ENCODE measurements around the gene PFDN2. TPM values are rescaled to one million over a fixed set of nuclear protein-coding genes. Genes with fewer than 3 reads are reported as not detected.

Gene PFDN2
- total RNA-seq, 1 donor from 2014 or later: 132 TPM

- H3K27me3 ChIP-seq (ENCODE audit: control insufficient read depth, insufficient read depth, low read length): no peaks in the 10 kb centered on the region
- DNase-seq (ENCODE audit: low read depth): no peak
- H3K4me3 ChIP-seq (ENCODE audit: low read depth, low read length): no peak overlapping the region
- TF ChIP-seq, protein P1, sequence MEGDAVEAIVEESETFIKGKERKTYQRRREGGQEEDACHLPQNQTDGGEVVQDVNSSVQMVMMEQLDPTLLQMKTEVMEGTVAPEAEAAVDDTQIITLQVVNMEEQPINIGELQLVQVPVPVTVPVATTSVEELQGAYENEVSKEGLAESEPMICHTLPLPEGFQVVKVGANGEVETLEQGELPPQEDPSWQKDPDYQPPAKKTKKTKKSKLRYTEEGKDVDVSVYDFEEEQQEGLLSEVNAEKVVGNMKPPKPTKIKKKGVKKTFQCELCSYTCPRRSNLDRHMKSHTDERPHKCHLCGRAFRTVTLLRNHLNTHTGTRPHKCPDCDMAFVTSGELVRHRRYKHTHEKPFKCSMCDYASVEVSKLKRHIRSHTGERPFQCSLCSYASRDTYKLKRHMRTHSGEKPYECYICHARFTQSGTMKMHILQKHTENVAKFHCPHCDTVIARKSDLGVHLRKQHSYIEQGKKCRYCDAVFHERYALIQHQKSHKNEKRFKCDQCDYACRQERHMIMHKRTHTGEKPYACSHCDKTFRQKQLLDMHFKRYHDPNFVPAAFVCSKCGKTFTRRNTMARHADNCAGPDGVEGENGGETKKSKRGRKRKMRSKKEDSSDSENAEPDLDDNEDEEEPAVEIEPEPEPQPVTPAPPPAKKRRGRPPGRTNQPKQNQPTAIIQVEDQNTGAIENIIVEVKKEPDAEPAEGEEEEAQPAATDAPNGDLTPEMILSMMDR (IDR thresholded peaks at IDR 0.05; ENCODE audit: insufficient read depth, low read length, poor library complexity, severe bottlenecking): no peak
- H3K36me3 ChIP-seq (ENCODE audit: control insufficient read depth, insufficient read depth, low read length): no peaks in the 10 kb centered on the region
These were observed 44.9 kb downstream of the PFDN2 start for GRCh38 chr1:161072751-161073449.

- no peaks in the 10 kb centered on the region for H3K36me3 ChIP-seq (ENCODE audit: control insufficient read depth, insufficient read depth, low read length)
- TF ChIP-seq, protein P1 (IDR thresholded peaks at IDR 0.05; ENCODE audit: insufficient read depth, low read length, poor library complexity, severe bottlenecking): peak; percentile 40
- H3K27me3 ChIP-seq (ENCODE audit: control insufficient read depth, insufficient read depth, low read length): no peaks in the 10 kb centered on the region
- no peak for DNase-seq (ENCODE audit: low read depth)
- H3K4me3 ChIP-seq (ENCODE audit: low read depth, low read length): no peak overlapping the region
These were observed 45.9 kb downstream of the PFDN2 start for GRCh38 chr1:161071886-161072371.

DNA sequence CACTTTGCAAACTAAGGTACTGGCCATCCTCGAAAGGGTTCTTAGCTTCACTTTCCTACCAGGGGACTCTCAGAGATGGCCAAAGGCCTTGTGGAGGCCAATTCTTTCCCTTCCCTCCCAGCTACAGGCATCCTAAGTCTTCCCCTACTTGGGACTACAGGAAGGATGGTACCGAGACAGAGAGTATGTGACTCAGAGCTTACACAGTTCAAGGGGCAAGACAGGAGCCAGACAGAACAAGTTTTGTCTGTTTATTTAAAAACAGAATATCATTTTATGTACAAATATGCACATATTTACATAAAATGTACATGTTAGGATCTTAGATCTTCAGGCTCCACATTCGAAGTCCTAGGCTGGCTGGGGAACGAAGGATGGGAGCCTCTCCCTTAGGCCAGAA lies 47.1 kb downstream of the PFDN2 start:
- no peak for DNase-seq (ENCODE audit: low read depth)
- TF ChIP-seq, protein P1 (IDR thresholded peaks at IDR 0.05; ENCODE audit: insufficient read depth, low read length, poor library complexity, severe bottlenecking): no peak
- Histone ChIP-seq H3K36me3 (ENCODE audit: control insufficient read depth, insufficient read depth, low read length) (no peaks in the 10 kb centered on the region), H3K4me3 (ENCODE audit: low read depth, low read length) (no peak overlapping the region), H3K27me3 (ENCODE audit: control insufficient read depth, insufficient read depth, low read length) (no peaks in the 10 kb centered on the region)

- Histone ChIP-seq H3K27me3 (ENCODE audit: control insufficient read depth, insufficient read depth, low read length) (no peaks in the 10 kb centered on the region), H3K4me3 (ENCODE audit: low read depth, low read length) (no peak within 1 kb of the TSS), H3K36me3 (ENCODE audit: control insufficient read depth, insufficient read depth, low read length) (no peaks in the 10 kb centered on the region)
- no peak for DNase-seq (ENCODE audit: low read depth)
- TF ChIP-seq, protein P1 (IDR thresholded peaks at IDR 0.05; ENCODE audit: insufficient read depth, low read length, poor library complexity, severe bottlenecking): no peak
These were observed 48.0 kb downstream of the PFDN2 start, which contains the start of gene ARHGAP30 for GRCh38 chr1:161069731-161070270. ARHGAP30 (minus strand) TSS chr1:161069891; CDS start chr1:161069624, 267 bp downstream.

GRCh38 chr1:161069241-161069640 lies 48.6 kb downstream of the PFDN2 start:
- no peak for DNase-seq (ENCODE audit: low read depth)
- TF ChIP-seq, protein P1 (IDR thresholded peaks at IDR 0.05; ENCODE audit: insufficient read depth, low read length, poor library complexity, severe bottlenecking): no peak

More at GRCh38 chr1:161069241-161069640, 48.6 kb downstream of the PFDN2 start:
- Histone ChIP-seq H3K27me3 (ENCODE audit: control insufficient read depth, insufficient read depth, low read length) (no peaks in the 10 kb centered on the region), H3K4me3 (ENCODE audit: low read depth, low read length) (no peak overlapping the region), H3K36me3 (ENCODE audit: control insufficient read depth, insufficient read depth, low read length) (no peaks in the 10 kb centered on the region)

Data from kidney epithelial cell (primary cell).